GM12864 (cell line): Measurements from ENCODE around the gene TAF3.

Experiments
- DNase-seq: peaks from one replicate; pipeline ENCODE4 v3.0.0-alpha.2; 2011; ENCODE audit warnings: low read depth
- H3K4me3 ChIP-seq: 2 replicates; pipeline ENCODE4 v1.5.1; 2011; ENCODE audit warnings: mild to moderate bottlenecking, low read depth, low read length, control low read depth
- CTCF ChIP-seq: IDR thresholded peaks from 2 replicates; pipeline ENCODE4 v1.5.1; 2011; ENCODE audit warnings: low read depth, mild to moderate bottlenecking, moderate library complexity, low read length, control low read depth, inconsistent platforms; ENCODE audit errors: missing control alignments

TAF3 gene

GRCh38 chr10:7903851-7904250 is 85.5 kb downstream of the TAF3 start:
- TF ChIP-seq CTCF, result no peak
- DNase-seq, result no peak
- H3K4me3 ChIP-seq, result no peak overlapping the region

GRCh38 chr10:7906128-7906527 is 87.8 kb downstream of the TAF3 start:
- TF ChIP-seq CTCF, result no peak
- H3K4me3 ChIP-seq, result no peak overlapping the region
- no peak for DNase-seq

- no peak for DNase-seq
- H3K4me3 ChIP-seq, result no peak overlapping the region
These were observed 90.4 kb downstream of the TAF3 start for GRCh38 chr10:7908541-7909210.

GRCh38 chr10:7913126-7913872 is 95.0 kb downstream of the TAF3 start:
- H3K4me3 ChIP-seq, result no peak overlapping the region
- TF ChIP-seq CTCF, result no peak
- no peak for DNase-seq

More at GRCh38 chr10:7908541-7909210, 90.4 kb downstream of the TAF3 start:
- TF ChIP-seq CTCF, result no peak

GRCh38 chr10:7915923-7916536 is 97.7 kb downstream of the TAF3 start:
- no peak for TF ChIP-seq CTCF
- H3K4me3 ChIP-seq, result no peak overlapping the region
- no peak for DNase-seq

- TF ChIP-seq CTCF, result no peak
- no peak overlapping the region for H3K4me3 ChIP-seq
- DNase-seq, result no peak
These were observed 99.4 kb downstream of the TAF3 start for GRCh38 chr10:7917736-7918135.
